BE2C (cell line): Measurements from ENCODE around the gene ZNF611. TPM values are rescaled to one million over a fixed set of nuclear protein-coding genes. Genes with fewer than 3 reads are reported as not detected.
"Not testable (repeated sequence)": the region's sequence is repeated elsewhere in the genome, so short reads cannot be mapped to it uniquely, and the experiment has no call there.

Source experiments
- DNase-seq: peaks from one replicate; pipeline ENCODE4 v3.0.0-alpha.2; 2020
- H3K27me3 ChIP-seq: fragments of 250-450 bp; sonication (Bioruptor Pico); 2 replicates; pipeline ENCODE4 v1.5.1; 2020; ENCODE audit warnings: mild to moderate bottlenecking
- H3K36me3 ChIP-seq: fragments of 250-450 bp; sonication (Bioruptor Pico); 2 replicates; pipeline ENCODE4 v1.5.1; 2020; ENCODE audit warnings: mild to moderate bottlenecking
- H3K4me1 ChIP-seq: fragments of 250-450 bp; sonication (Bioruptor Pico); 2 replicates; pipeline ENCODE4 v1.5.1; 2020
- H3K4me3 ChIP-seq: 2 replicates; pipeline ENCODE4 v1.5.1; 2011; ENCODE audit warnings: low read depth, low read length
- H3K9me3 ChIP-seq: fragments of 250-450 bp; sonication (Bioruptor Pico); 2 replicates; pipeline ENCODE4 v1.5.1; 2020
- polyA plus RNA-seq: library from polyadenylated mRNA; unstranded; fragments of >200 nt; gene quantifications from one replicate; pipeline ENCODE4 v1.2.1, GENCODE V29; 2012; ENCODE audit warnings: low read depth, missing spikeins; ENCODE audit not compliant: insufficient read length, insufficient read depth
- TF ChIP-seq, protein P1 (sequence below): IDR thresholded peaks from 2 replicates; pipeline ENCODE4 v1.5.1; 2012; ENCODE audit warnings: mild to moderate bottlenecking, low read depth, low read length

ZNF611 gene
- 5.7 TPM for polyA plus RNA-seq

- Histone ChIP-seq H3K27me3 (no peaks in the 10 kb centered on the region), H3K4me3 (peak within 1 kb of the TSS; percentile 87), H3K4me1 (no peaks in the 10 kb centered on the region), H3K36me3 (no peaks in the 10 kb centered on the region), H3K9me3 (no peaks in the 10 kb centered on the region)
- DNase-seq, result peak; percentile 97
- TF ChIP-seq, protein P1, sequence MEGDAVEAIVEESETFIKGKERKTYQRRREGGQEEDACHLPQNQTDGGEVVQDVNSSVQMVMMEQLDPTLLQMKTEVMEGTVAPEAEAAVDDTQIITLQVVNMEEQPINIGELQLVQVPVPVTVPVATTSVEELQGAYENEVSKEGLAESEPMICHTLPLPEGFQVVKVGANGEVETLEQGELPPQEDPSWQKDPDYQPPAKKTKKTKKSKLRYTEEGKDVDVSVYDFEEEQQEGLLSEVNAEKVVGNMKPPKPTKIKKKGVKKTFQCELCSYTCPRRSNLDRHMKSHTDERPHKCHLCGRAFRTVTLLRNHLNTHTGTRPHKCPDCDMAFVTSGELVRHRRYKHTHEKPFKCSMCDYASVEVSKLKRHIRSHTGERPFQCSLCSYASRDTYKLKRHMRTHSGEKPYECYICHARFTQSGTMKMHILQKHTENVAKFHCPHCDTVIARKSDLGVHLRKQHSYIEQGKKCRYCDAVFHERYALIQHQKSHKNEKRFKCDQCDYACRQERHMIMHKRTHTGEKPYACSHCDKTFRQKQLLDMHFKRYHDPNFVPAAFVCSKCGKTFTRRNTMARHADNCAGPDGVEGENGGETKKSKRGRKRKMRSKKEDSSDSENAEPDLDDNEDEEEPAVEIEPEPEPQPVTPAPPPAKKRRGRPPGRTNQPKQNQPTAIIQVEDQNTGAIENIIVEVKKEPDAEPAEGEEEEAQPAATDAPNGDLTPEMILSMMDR, result peak; percentile 64
These were observed at the start of gene ZNF611 for GRCh38 chr19:52734893-52735661. ZNF611 (minus strand) TSS chr19:52735044; CDS start chr19:52715894, 19,150 bp downstream.

- not testable (repeated sequence) for H3K4me3 ChIP-seq, DNase-seq, H3K4me1 ChIP-seq, H3K36me3 ChIP-seq, H3K27me3 ChIP-seq, H3K9me3 ChIP-seq
These were observed 48.0 kb upstream of the ZNF611 start for GRCh38 chr19:52782864-52783263.

GRCh38 chr19:52778811-52779210 is 44.0 kb upstream of the ZNF611 start:
- no peaks in the 10 kb centered on the region for H3K9me3 ChIP-seq
- no peak overlapping the region for H3K4me3 ChIP-seq
- no peaks in the 10 kb centered on the region for H3K27me3 ChIP-seq
- DNase-seq, result no peak
- TF ChIP-seq, protein P1, result no peak
- H3K4me1 ChIP-seq, result no peaks in the 10 kb centered on the region
- no peaks in the 10 kb centered on the region for H3K36me3 ChIP-seq

DNA sequence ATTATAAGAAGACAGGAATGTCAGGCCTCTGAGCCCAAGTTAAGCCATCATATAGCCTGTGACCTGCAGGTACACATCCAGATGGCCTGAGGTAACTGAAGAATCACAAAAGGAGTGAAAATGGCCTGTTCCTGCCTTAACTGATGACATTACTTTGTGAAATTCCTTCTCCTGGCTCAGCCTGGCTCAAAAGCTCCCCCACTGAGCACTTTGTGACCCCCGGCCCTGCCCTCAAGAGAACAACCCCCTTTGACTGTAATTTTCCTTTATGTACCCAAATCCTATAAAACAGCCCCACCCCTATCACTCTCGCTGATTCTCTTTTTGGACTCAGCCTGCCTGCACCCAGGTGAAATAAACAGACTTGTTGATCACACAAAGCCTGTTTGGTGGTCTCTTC is 21.6 kb upstream of the ZNF611 start:
- H3K27me3 ChIP-seq, DNase-seq, H3K9me3 ChIP-seq, H3K4me1 ChIP-seq, H3K36me3 ChIP-seq, H3K4me3 ChIP-seq: not testable (repeated sequence)

- Histone ChIP-seq H3K4me3 (no peak overlapping the region), H3K4me1 (no peaks in the 10 kb centered on the region)
These were observed 14.9 kb upstream of the ZNF611 start for GRCh38 chr19:52749780-52750179.

GRCh38 chr19:52748336-52748950 is 13.6 kb upstream of the ZNF611 start:
- Histone ChIP-seq H3K4me3 (no peak overlapping the region), H3K27me3 (no peaks in the 10 kb centered on the region), H3K4me1 (no peaks in the 10 kb centered on the region), H3K36me3 (no peaks in the 10 kb centered on the region), H3K9me3 (no peaks in the 10 kb centered on the region; the same call in 1 of the 2 replicates)
- DNase-seq, result no peak
- TF ChIP-seq, protein P1, result peak; percentile 11

More at GRCh38 chr19:52749780-52750179, 14.9 kb upstream of the ZNF611 start:
- TF ChIP-seq, protein P1, result no peak
- Histone ChIP-seq H3K9me3 (no peaks in the 10 kb centered on the region), H3K36me3 (no peaks in the 10 kb centered on the region), H3K27me3 (no peaks in the 10 kb centered on the region)
- DNase-seq, result no peak

GRCh38 chr19:52745919-52746318 is 11.1 kb upstream of the ZNF611 start:
- H3K36me3 ChIP-seq, DNase-seq, H3K27me3 ChIP-seq, H3K9me3 ChIP-seq, H3K4me3 ChIP-seq, H3K4me1 ChIP-seq: not testable (repeated sequence)
